GM12878 (cell line): Measurements from ENCODE around the gene LYVE1. TPM values are rescaled to one million over a fixed set of nuclear protein-coding genes. Genes with fewer than 3 reads are reported as not detected.

Experiments used
- ETV6 ChIP-seq, 2 experiments: fragments of 450-650 bp in 1 of 2; IDR thresholded peaks in 1 of 2; conservative IDR thresholded peaks in 1 of 2; 2 replicates each; pipeline ENCODE4 v1.6.1; 2014; ENCODE audit warnings: antibody characterized with exemption in 1 of 2, borderline replicate concordance in 1 of 2, low read depth in 1 of 2, mild to moderate bottlenecking in 1 of 2, moderate library complexity in 1 of 2
- KAT2A ChIP-seq: conservative IDR thresholded peaks from 2 replicates; pipeline ENCODE4 v1.6.1; 2011; ENCODE audit warnings: low read depth, low read length; ENCODE audit not compliant: control insufficient read depth
- MYC ChIP-seq: IDR thresholded peaks from 2 replicates; pipeline ENCODE4 v1.6.1; 2011; ENCODE audit warnings: mild to moderate bottlenecking, low read length, moderate library complexity, inconsistent platforms; ENCODE audit not compliant: insufficient read depth, insufficient replicate concordance, insufficient read length, severe bottlenecking
- PAX5 ChIP-seq: IDR thresholded peaks from 2 replicates; pipeline ENCODE4 v1.6.1; 2011; ENCODE audit warnings: low read depth, low read length, borderline replicate concordance
- RAD21 ChIP-seq: IDR thresholded peaks from 2 replicates; pipeline ENCODE4 v1.6.1; 2011; ENCODE audit warnings: mild to moderate bottlenecking, low read depth, low read length, moderate library complexity; ENCODE audit not compliant: insufficient read depth
- RCOR1 ChIP-seq: conservative IDR thresholded peaks from 2 replicates; pipeline ENCODE4 v1.6.1; 2012; ENCODE audit warnings: low read depth, low read length, improper control_type of control experiment
- SIN3A ChIP-seq: IDR thresholded peaks from 2 replicates; pipeline ENCODE4 v1.6.1; 2012; ENCODE audit warnings: low read depth, low read length, improper control_type of control experiment
- SIX5 ChIP-seq: IDR thresholded peaks from 2 replicates; pipeline ENCODE4 v1.6.1; 2011; ENCODE audit warnings: mild to moderate bottlenecking, low read depth, low read length, moderate library complexity; ENCODE audit not compliant: severe bottlenecking
- SMAD1 ChIP-seq: fragments of 450-650 bp; IDR thresholded peaks from 2 replicates; pipeline ENCODE4 v1.6.1; 2018; ENCODE audit warnings: mild to moderate bottlenecking, low read depth; ENCODE audit not compliant: partially characterized antibody
- SMARCA5 ChIP-seq: fragments of 450-650 bp; IDR thresholded peaks from 2 replicates; pipeline ENCODE4 v1.6.1; 2017; ENCODE audit warnings: mild to moderate bottlenecking
- TCF3 ChIP-seq: IDR thresholded peaks from 2 replicates; pipeline ENCODE4 v1.6.1; 2012; ENCODE audit warnings: low read depth, mild to moderate bottlenecking, low read length, borderline replicate concordance; ENCODE audit not compliant: insufficient read depth
- ZNF207 ChIP-seq: fragments of 450-650 bp; IDR thresholded peaks from 2 replicates; pipeline ENCODE4 v1.6.1; 2014; ENCODE audit warnings: antibody characterized with exemption, mild to moderate bottlenecking, borderline replicate concordance
- polyA plus RNA-seq, 11 experiments: library from polyadenylated mRNA; depleted of rRNA in 4 of 11; unstranded in 6 of 11; stranded (reverse) in 5 of 11; fragments of >200 nt; fragmentation: Nextera tagmentation in 4 of 11; fragmentation: Illumina TruSeq in 1 of 11; extraction: Ambion mirVana in 4 of 11; extraction: Trizol in 1 of 11; gene quantifications; 1 replicate in 1 of 11; 2 replicates in 10 of 11; pipeline versions ENCODE4 v1.2.1 to v1.2.3, GENCODE V29; 2011 to 2016; ENCODE audit warnings: inconsistent platforms in 2 of 11, missing spikeins in 2 of 11, low read depth in 1 of 11
- total RNA-seq, 4 experiments: library from RNA; depleted of rRNA in 3 of 4; stranded (reverse); fragments of >200 nt in 3 of 4; fragmentation: Illumina TruSeq in 1 of 4; extraction: Trizol in 1 of 4; gene quantifications; 2 replicates each; pipeline versions ENCODE4 v1.2.1 to v1.2.3, GENCODE V29; 2013 to 2021
- TF ChIP-seq, protein P1 (sequence below): fragments of 450-650 bp; IDR thresholded peaks from 2 replicates; pipeline ENCODE4 v1.6.1; 2018; ENCODE audit warnings: borderline replicate concordance, mild to moderate bottlenecking; ENCODE audit not compliant: partially characterized antibody
- TF ChIP-seq, protein P2 (sequence below): IDR thresholded peaks from 2 replicates; pipeline ENCODE4 v1.6.1; 2012; ENCODE audit warnings: mild to moderate bottlenecking, low read depth, low read length
- TF ChIP-seq, protein P3 (sequence below): IDR thresholded peaks from 2 replicates; pipeline ENCODE4 v1.6.1; 2012; ENCODE audit warnings: low read length, inconsistent platforms
- TF ChIP-seq, protein P4 (sequence below): fragments of 450-650 bp; IDR thresholded peaks from 2 replicates; pipeline ENCODE4 v1.6.1; 2017; ENCODE audit warnings: mild to moderate bottlenecking, moderate library complexity

The LYVE1 gene
- total and polyA plus RNA-seq, 10 of the 15 experiments (the other 5 are each of a cell fraction or from before 2014, with no cell fraction given), result 0.15 TPM; not detected in 9

GRCh38 chr11:10526974-10527918 lies 41.2 kb downstream of the LYVE1 start (continued):
- TF ChIP-seq, protein P1, sequence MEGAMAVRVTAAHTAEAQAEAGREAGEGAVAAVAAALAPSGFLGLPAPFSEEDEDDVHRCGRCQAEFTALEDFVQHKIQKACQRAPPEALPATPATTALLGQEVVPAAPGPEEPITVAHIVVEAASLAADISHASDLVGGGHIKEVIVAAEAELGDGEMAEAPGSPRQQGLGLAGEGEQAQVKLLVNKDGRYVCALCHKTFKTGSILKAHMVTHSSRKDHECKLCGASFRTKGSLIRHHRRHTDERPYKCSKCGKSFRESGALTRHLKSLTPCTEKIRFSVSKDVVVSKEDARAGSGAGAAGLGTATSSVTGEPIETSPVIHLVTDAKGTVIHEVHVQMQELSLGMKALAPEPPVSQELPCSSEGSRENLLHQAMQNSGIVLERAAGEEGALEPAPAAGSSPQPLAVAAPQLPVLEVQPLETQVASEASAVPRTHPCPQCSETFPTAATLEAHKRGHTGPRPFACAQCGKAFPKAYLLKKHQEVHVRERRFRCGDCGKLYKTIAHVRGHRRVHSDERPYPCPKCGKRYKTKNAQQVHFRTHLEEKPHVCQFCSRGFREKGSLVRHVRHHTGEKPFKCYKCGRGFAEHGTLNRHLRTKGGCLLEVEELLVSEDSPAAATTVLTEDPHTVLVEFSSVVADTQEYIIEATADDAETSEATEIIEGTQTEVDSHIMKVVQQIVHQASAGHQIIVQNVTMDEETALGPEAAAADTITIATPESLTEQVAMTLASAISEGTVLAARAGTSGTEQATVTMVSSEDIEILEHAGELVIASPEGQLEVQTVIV, result no peak
- TF ChIP-seq, protein P2, sequence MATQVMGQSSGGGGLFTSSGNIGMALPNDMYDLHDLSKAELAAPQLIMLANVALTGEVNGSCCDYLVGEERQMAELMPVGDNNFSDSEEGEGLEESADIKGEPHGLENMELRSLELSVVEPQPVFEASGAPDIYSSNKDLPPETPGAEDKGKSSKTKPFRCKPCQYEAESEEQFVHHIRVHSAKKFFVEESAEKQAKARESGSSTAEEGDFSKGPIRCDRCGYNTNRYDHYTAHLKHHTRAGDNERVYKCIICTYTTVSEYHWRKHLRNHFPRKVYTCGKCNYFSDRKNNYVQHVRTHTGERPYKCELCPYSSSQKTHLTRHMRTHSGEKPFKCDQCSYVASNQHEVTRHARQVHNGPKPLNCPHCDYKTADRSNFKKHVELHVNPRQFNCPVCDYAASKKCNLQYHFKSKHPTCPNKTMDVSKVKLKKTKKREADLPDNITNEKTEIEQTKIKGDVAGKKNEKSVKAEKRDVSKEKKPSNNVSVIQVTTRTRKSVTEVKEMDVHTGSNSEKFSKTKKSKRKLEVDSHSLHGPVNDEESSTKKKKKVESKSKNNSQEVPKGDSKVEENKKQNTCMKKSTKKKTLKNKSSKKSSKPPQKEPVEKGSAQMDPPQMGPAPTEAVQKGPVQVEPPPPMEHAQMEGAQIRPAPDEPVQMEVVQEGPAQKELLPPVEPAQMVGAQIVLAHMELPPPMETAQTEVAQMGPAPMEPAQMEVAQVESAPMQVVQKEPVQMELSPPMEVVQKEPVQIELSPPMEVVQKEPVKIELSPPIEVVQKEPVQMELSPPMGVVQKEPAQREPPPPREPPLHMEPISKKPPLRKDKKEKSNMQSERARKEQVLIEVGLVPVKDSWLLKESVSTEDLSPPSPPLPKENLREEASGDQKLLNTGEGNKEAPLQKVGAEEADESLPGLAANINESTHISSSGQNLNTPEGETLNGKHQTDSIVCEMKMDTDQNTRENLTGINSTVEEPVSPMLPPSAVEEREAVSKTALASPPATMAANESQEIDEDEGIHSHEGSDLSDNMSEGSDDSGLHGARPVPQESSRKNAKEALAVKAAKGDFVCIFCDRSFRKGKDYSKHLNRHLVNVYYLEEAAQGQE, result no peak
- TF ChIP-seq SIX5 (no peak), ZNF207 (no peak), PAX5 (peak; percentile 51; the same call in 1 of the 2 replicates), TCF3 (no peak), MYC (no peak), SIN3A (no peak), SMARCA5 (no peak), KAT2A (no peak), ETV6 (conservative IDR thresholded peaks at IDR 0.05 in 1 of 2, IDR thresholded peaks at IDR 0.05 in 1 of 2; ENCODE audit: borderline replicate concordance in 1 of 2, low read depth in 1 of 2) (peak in 1 of 2 experiments; percentile 67; a peak in 2 of 4 replicates), SMAD1 (no peak), RAD21 (no peak), RCOR1 (no peak)
- TF ChIP-seq, protein P3, sequence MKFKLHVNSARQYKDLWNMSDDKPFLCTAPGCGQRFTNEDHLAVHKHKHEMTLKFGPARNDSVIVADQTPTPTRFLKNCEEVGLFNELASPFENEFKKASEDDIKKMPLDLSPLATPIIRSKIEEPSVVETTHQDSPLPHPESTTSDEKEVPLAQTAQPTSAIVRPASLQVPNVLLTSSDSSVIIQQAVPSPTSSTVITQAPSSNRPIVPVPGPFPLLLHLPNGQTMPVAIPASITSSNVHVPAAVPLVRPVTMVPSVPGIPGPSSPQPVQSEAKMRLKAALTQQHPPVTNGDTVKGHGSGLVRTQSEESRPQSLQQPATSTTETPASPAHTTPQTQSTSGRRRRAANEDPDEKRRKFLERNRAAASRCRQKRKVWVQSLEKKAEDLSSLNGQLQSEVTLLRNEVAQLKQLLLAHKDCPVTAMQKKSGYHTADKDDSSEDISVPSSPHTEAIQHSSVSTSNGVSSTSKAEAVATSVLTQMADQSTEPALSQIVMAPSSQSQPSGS, result peak; percentile 73; the same call in 1 of the 2 replicates
- TF ChIP-seq, protein P4, sequence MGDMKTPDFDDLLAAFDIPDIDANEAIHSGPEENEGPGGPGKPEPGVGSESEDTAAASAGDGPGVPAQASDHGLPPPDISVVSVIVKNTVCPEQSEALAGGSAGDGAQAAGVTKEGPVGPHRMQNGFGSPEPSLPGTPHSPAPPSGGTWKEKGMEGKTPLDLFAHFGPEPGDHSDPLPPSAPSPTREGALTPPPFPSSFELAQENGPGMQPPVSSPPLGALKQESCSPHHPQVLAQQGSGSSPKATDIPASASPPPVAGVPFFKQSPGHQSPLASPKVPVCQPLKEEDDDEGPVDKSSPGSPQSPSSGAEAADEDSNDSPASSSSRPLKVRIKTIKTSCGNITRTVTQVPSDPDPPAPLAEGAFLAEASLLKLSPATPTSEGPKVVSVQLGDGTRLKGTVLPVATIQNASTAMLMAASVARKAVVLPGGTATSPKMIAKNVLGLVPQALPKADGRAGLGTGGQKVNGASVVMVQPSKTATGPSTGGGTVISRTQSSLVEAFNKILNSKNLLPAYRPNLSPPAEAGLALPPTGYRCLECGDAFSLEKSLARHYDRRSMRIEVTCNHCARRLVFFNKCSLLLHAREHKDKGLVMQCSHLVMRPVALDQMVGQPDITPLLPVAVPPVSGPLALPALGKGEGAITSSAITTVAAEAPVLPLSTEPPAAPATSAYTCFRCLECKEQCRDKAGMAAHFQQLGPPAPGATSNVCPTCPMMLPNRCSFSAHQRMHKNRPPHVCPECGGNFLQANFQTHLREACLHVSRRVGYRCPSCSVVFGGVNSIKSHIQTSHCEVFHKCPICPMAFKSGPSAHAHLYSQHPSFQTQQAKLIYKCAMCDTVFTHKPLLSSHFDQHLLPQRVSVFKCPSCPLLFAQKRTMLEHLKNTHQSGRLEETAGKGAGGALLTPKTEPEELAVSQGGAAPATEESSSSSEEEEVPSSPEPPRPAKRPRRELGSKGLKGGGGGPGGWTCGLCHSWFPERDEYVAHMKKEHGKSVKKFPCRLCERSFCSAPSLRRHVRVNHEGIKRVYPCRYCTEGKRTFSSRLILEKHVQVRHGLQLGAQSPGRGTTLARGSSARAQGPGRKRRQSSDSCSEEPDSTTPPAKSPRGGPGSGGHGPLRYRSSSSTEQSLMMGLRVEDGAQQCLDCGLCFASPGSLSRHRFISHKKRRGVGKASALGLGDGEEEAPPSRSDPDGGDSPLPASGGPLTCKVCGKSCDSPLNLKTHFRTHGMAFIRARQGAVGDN, result no peak
